A673 (cell line): ENCODE measurements around the gene TACC3.

Experiments
- CTCF ChIP-seq: fragments of 300-800, 200-600 bp; sonication (generic); conservative IDR thresholded peaks from 2 replicates; pipeline ENCODE4 v1.5.1; 2017; ENCODE audit warnings: low read depth, mild to moderate bottlenecking, antibody characterized with exemption, low read length, moderate library complexity, mixed read lengths
- EZH2 ChIP-seq: fragments of 200-600 bp; sonication (generic); IDR thresholded peaks from 2 replicates; pipeline ENCODE4 v1.6.1; 2017; ENCODE audit warnings: borderline replicate concordance, low read depth, mild to moderate bottlenecking, mixed read lengths, antibody characterized with exemption, low read length; ENCODE audit not compliant: poor library complexity, severe bottlenecking

- TF ChIP-seq CTCF (no peak), EZH2 (no peak)
Measured at GRCh38 chr4:1755297-1755696, 34.0 kb downstream of the TACC3 start.
